Activated CD4-positive, alpha-beta T cell treated with anti-CD3 and anti-CD28 coated beads, Interleukin-2, amount 10 ng/mL, durations not matched to agents 24 days and 14 days (primary cell): ENCODE measurements around the gene ZMYND10. TPM values are rescaled to one million over a fixed set of nuclear protein-coding genes. Genes with fewer than 3 reads are reported as not detected.
A peak's percentile ranks its signal among the peaks of the same experiment; 100 is the strongest.

Source experiments
- DNase-seq: peaks from one replicate; pipeline ENCODE4 v3.0.0; 2022
- H3K27ac Mint-ChIP-seq: one replicate; pipeline ENCODE4 v1.8.0; 2022; ENCODE audit warnings: mild to moderate bottlenecking, mixed read lengths
- H3K27me3 Mint-ChIP-seq: one replicate; pipeline ENCODE4 v1.8.0; 2022; ENCODE audit warnings: mixed read lengths
- H3K36me3 Mint-ChIP-seq: one replicate; pipeline ENCODE4 v1.8.0; 2022; ENCODE audit warnings: low read depth, mild to moderate bottlenecking, mixed read lengths
- H3K4me1 Mint-ChIP-seq: one replicate; pipeline ENCODE4 v1.8.0; 2021; ENCODE audit warnings: mixed read lengths
- H3K4me3 Mint-ChIP-seq: one replicate; pipeline ENCODE4 v1.8.0; 2022; ENCODE audit warnings: mild to moderate bottlenecking, moderate library complexity, mixed read lengths
- H3K9me3 Mint-ChIP-seq: one replicate; pipeline ENCODE4 v1.8.0; 2021; ENCODE audit warnings: mixed read lengths
- intact Hi-C: fragments of 100-400 bp; cut with micrococcal nuclease; formaldehyde crosslinking; loops from one replicate; pipeline ENCODE4 v1.15.1; 2023
- total RNA-seq: library from RNA; stranded (reverse); gene quantifications from 2 replicates; pipeline ENCODE4 v1.2.3, GENCODE V29; 2022

The ZMYND10 gene
- total RNA-seq, 1 donor from 2014 or later: 1.2 TPM

- peaks cover 35% of the 10 kb centered on the region for H3K4me1 Mint-ChIP-seq
- DNase-seq: peak; percentile 98
- H3K4me3 Mint-ChIP-seq: peak within 1 kb of the TSS; percentile 98
- intact Hi-C loops: loop anchor here (1.0 to 5.0 kb wide), 4 partner anchors 8 to 1028 kb away; partner anchors contain the start of genes IFRD2 and MANF
- H3K36me3 Mint-ChIP-seq: peaks cover 32% of the 10 kb centered on the region
- peak within 1 kb of the TSS; percentile 95 for H3K27ac Mint-ChIP-seq
- H3K27me3 Mint-ChIP-seq: no peaks in the 10 kb centered on the region
- no peaks in the 10 kb centered on the region for H3K9me3 Mint-ChIP-seq
Observed at GRCh38 chr3:50358911-50359759, 13.6 kb upstream of the ZMYND10 start, which contains the start of gene TMEM115. TSS of gene TMEM115 (minus strand) at chr3:50359521. CDS start at chr3:50359063, 458 bp downstream.

GRCh38 chr3:50358355-50358910 lies 12.9 kb upstream of the ZMYND10 start:
- no peak for DNase-seq
- Mint-ChIP-seq H3K27me3 (no peaks in the 10 kb centered on the region), H3K9me3 (no peaks in the 10 kb centered on the region), H3K36me3 (peaks cover 33% of the 10 kb centered on the region), H3K4me3 (peak overlapping the region; percentile 98), H3K4me1 (peaks cover 35% of the 10 kb centered on the region), H3K27ac (peak overlapping the region; percentile 81)
- intact Hi-C loops: loop anchor here (2.0 to 5.0 kb wide), 2 partner anchors 22 to 1029 kb away; partner anchors contain the start of gene MANF

GRCh38 chr3:50357481-50357880 lies 11.9 kb upstream of the ZMYND10 start:
- peak overlapping the region; percentile 20 for H3K27ac Mint-ChIP-seq
- H3K9me3 Mint-ChIP-seq: no peaks in the 10 kb centered on the region
- no peak for DNase-seq
- peaks cover 33% of the 10 kb centered on the region for H3K36me3 Mint-ChIP-seq
- intact Hi-C loops: loop anchor here (5.0 kb wide), 1 partner anchor 1030 kb away; the partner anchor contains the start of gene MANF
- H3K4me3 Mint-ChIP-seq: peak overlapping the region; percentile 98
- H3K27me3 Mint-ChIP-seq: no peaks in the 10 kb centered on the region
- H3K4me1 Mint-ChIP-seq: peaks cover 34% of the 10 kb centered on the region

GRCh38 chr3:50356553-50356952 lies 11.0 kb upstream of the ZMYND10 start:
- no peaks in the 10 kb centered on the region for H3K27me3 Mint-ChIP-seq
- no peaks in the 10 kb centered on the region for H3K9me3 Mint-ChIP-seq
- H3K27ac Mint-ChIP-seq: no peak overlapping the region
- H3K4me1 Mint-ChIP-seq: peaks cover 39% of the 10 kb centered on the region
- no peak for DNase-seq
- intact Hi-C loops: loop anchor here (5.0 kb wide), 1 partner anchor 1031 kb away; the partner anchor contains the start of gene MANF
- peaks cover 37% of the 10 kb centered on the region for H3K36me3 Mint-ChIP-seq
- H3K4me3 Mint-ChIP-seq: peak overlapping the region; percentile 98

GRCh38 chr3:50355829-50356552 lies 10.5 kb upstream of the ZMYND10 start:
- Mint-ChIP-seq H3K4me1 (peaks cover 44% of the 10 kb centered on the region), H3K4me3 (peak overlapping the region; percentile 98), H3K36me3 (peaks cover 39% of the 10 kb centered on the region), H3K27ac (no peak overlapping the region), H3K27me3 (no peaks in the 10 kb centered on the region), H3K9me3 (no peaks in the 10 kb centered on the region)
- intact Hi-C loops: loop anchor here (5.0 kb wide), 1 partner anchor 1031 kb away; the partner anchor contains the start of gene MANF
- DNase-seq: no peak

GRCh38 chr3:50354850-50355249 lies 9.3 kb upstream of the ZMYND10 start:
- Mint-ChIP-seq H3K27me3 (no peaks in the 10 kb centered on the region), H3K27ac (no peak overlapping the region), H3K4me1 (peaks cover 50% of the 10 kb centered on the region), H3K36me3 (peaks cover 44% of the 10 kb centered on the region), H3K9me3 (no peaks in the 10 kb centered on the region), H3K4me3 (no peak overlapping the region)
- intact Hi-C loops: loop anchor here (5.0 kb wide), 1 partner anchor 1032 kb away; the partner anchor contains the start of gene MANF
- no peak for DNase-seq

- intact Hi-C loops: no loop called here
- Mint-ChIP-seq H3K36me3 (peaks cover 44% of the 10 kb centered on the region), H3K27ac (no peak overlapping the region)
Observed at GRCh38 chr3:50354186-50354764, 8.7 kb upstream of the ZMYND10 start.

GRCh38 chr3:50353245-50354004 lies 7.9 kb upstream of the ZMYND10 start:
- peaks cover 48% of the 10 kb centered on the region for H3K36me3 Mint-ChIP-seq
- H3K9me3 Mint-ChIP-seq: no peaks in the 10 kb centered on the region
- H3K4me3 Mint-ChIP-seq: no peak overlapping the region
- peaks cover 48% of the 10 kb centered on the region for H3K4me1 Mint-ChIP-seq
- no peak overlapping the region for H3K27ac Mint-ChIP-seq
- intact Hi-C loops: no loop called here
- no peaks in the 10 kb centered on the region for H3K27me3 Mint-ChIP-seq
- DNase-seq: no peak

More at GRCh38 chr3:50354186-50354764, 8.7 kb upstream of the ZMYND10 start:
- Mint-ChIP-seq H3K4me3 (no peak overlapping the region), H3K4me1 (peaks cover 46% of the 10 kb centered on the region), H3K27me3 (no peaks in the 10 kb centered on the region), H3K9me3 (no peaks in the 10 kb centered on the region)
- no peak for DNase-seq

GRCh38 chr3:50352781-50353180 lies 7.2 kb upstream of the ZMYND10 start:
- no peak overlapping the region for H3K4me3 Mint-ChIP-seq
- peaks cover 49% of the 10 kb centered on the region for H3K36me3 Mint-ChIP-seq
- no peak overlapping the region for H3K27ac Mint-ChIP-seq
- peaks cover 46% of the 10 kb centered on the region for H3K4me1 Mint-ChIP-seq
- no peak for DNase-seq
- no peaks in the 10 kb centered on the region for H3K27me3 Mint-ChIP-seq
- intact Hi-C loops: no loop called here
- no peaks in the 10 kb centered on the region for H3K9me3 Mint-ChIP-seq

GRCh38 chr3:50351323-50351697 lies 5.8 kb upstream of the ZMYND10 start:
- Mint-ChIP-seq H3K9me3 (no peaks in the 10 kb centered on the region), H3K4me1 (peaks cover 37% of the 10 kb centered on the region), H3K27ac (peak overlapping the region; percentile 97), H3K27me3 (no peaks in the 10 kb centered on the region), H3K4me3 (peak overlapping the region; percentile 95), H3K36me3 (peaks cover 41% of the 10 kb centered on the region)
- DNase-seq: no peak
- intact Hi-C loops: loop anchor here (1.0 to 2.0 kb wide), 4 partner anchors 8 to 217 kb away; partner anchors contain the start of genes HEMK1, HYAL3, NAA80 and TMEM115

GRCh38 chr3:50350527-50351322 lies 5.2 kb upstream of the ZMYND10 start, which contains the start of the genes CYB561D2 and NPRL2:
TSS of gene CYB561D2 (plus strand) at chr3:50350862. CDS start at chr3:50351434, 572 bp downstream.
TSS of gene NPRL2 (minus strand) at chr3:50350775. CDS start at chr3:50350652, 123 bp downstream.
- peak; percentile 100 for DNase-seq
- Mint-ChIP-seq H3K9me3 (no peaks in the 10 kb centered on the region), H3K36me3 (peaks cover 40% of the 10 kb centered on the region), H3K27ac (peak within 1 kb of the TSS; percentile 97), H3K27me3 (no peaks in the 10 kb centered on the region), H3K4me1 (peaks cover 40% of the 10 kb centered on the region), H3K4me3 (peak within 1 kb of the TSS; percentile 95)
- intact Hi-C loops: loop anchor here (1.0 to 2.0 kb wide), 5 partner anchors 9 to 218 kb away; partner anchors contain the start of genes HEMK1, HYAL3, NAA80 and RASSF1

GRCh38 chr3:50350213-50350526 lies 4.6 kb upstream of the ZMYND10 start:
- Mint-ChIP-seq H3K36me3 (peaks cover 35% of the 10 kb centered on the region), H3K27me3 (no peaks in the 10 kb centered on the region), H3K27ac (peak overlapping the region; percentile 97), H3K9me3 (no peaks in the 10 kb centered on the region), H3K4me3 (peak overlapping the region; percentile 95), H3K4me1 (peaks cover 41% of the 10 kb centered on the region)
- no peak for DNase-seq
- intact Hi-C loops: loop anchor here (1.0 to 2.0 kb wide), 4 partner anchors 10 to 219 kb away; partner anchors contain the start of genes HEMK1, HYAL3, NAA80 and RASSF1
